Ascending aorta (tissue), 2 donors: ENCODE measurements around the gene BORCS6. TPM values are rescaled to one million over a fixed set of nuclear protein-coding genes. Genes with fewer than 3 reads are reported as not detected.

Experiments used
- DNase-seq, 2 donors: peaks; one replicate each; pipeline ENCODE4 v3.0.0-alpha.2; 2019; ENCODE audit warnings: low spot score in 2 of 2
- H3K27ac ChIP-seq, 2 donors: fragments of 200-600 bp; sonication (generic); one replicate each; pipeline ENCODE4 v1.5.1; 2016 to 2017; ENCODE audit warnings: mild to moderate bottlenecking in 1 of 2
- H3K27me3 ChIP-seq: fragments of 200-600 bp; sonication (generic); one replicate; pipeline ENCODE4 v1.5.1; 2017
- H3K36me3 ChIP-seq, 2 donors: fragments of 200-600 bp; sonication (generic); one replicate each; pipeline ENCODE4 v1.5.1; 2016
- H3K4me1 ChIP-seq, 2 donors: fragments of 200-600 bp; sonication (generic); one replicate each; pipeline ENCODE4 v1.5.1; 2016 to 2017; ENCODE audit warnings: mild to moderate bottlenecking in 1 of 2
- H3K4me3 ChIP-seq, 2 donors: fragments of 200-600 bp; sonication (generic); one replicate each; pipeline ENCODE4 v1.5.1; 2016 to 2017; ENCODE audit warnings: mild to moderate bottlenecking in 1 of 2
- H3K9me3 ChIP-seq, 2 donors: fragments of 200-600 bp; sonication (generic); one replicate each; pipeline ENCODE4 v1.5.1; 2016
- CTCF ChIP-seq, 3 experiments: fragments of 200-600 bp in 2 of 3; fragments of 450-650 bp in 1 of 3; sonication (generic) in 2 of 3; IDR thresholded peaks; one replicate each; pipeline ENCODE4 v1.5.1; 2016 to 2019; ENCODE audit warnings: antibody characterized with exemption in 3 of 3, mild to moderate bottlenecking in 1 of 3, moderate library complexity in 1 of 3
- intact Hi-C: fragments of 100-400 bp; cut with DNase I; formaldehyde crosslinking; loops from one replicate; pipeline ENCODE4 v1.15.1; 2023
- total RNA-seq: library from RNA; depleted of rRNA; stranded (reverse); fragments of >200 nt; gene quantifications from one replicate; pipeline ENCODE4 v1.1.0, GENCODE V29; 2016

The BORCS6 gene
- total RNA-seq, 1 donor from 2014 or later: 29.5 TPM

DNA sequence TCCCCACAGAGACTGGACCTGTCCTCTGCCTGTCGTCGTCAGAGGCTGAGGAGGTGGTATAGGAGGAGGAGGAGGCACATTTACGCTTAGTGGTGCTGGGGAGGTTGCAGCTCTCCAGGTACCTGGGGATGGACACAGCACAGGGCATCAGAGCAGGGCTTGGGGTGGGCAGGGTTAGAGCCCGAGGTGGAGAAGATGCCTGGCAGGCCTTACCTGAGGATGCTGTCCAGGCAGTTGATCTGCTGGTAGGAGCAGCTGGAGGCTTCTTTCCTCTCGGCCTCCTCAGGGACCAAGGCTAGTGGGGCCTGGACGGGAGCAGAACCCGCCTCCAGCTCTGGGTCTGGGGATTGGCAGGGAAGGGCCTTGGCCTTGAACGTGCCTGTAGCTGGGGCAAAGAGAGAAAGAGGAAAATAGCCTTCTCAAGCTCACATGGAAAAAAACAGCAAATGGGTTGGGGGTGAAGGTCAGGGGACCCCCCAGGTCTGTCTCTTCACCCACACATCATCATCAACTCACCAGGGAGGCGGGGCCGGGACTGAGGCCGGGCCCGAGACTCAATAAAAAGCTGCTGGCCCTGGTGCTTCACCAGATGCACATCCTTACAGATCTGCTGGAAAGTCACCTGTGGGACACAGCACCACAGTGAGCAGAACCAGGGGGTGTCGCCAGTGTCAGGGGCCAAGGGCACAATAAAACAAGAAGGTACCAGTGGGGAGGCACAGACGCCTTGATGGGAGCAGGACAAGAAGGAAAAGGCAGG lies 43.4 kb downstream of the BORCS6 start:
- Histone ChIP-seq H3K4me1 (peaks cover 8 to 28% of the 10 kb centered on the region in 2 donors), H3K9me3 (no peaks in the 10 kb centered on the region), H3K36me3 (peaks cover 93 to 94% of the 10 kb centered on the region in 2 donors), H3K27ac (peak overlapping the region; percentile 99), H3K27me3 (no peaks in the 10 kb centered on the region), H3K4me3 (no peak overlapping the region)
- peak in 1 of 2 donors; percentile 62 for DNase-seq
- no peak for TF ChIP-seq CTCF (IDR thresholded peaks at IDR 0.05)
- intact Hi-C loops: no loop called here

DNA sequence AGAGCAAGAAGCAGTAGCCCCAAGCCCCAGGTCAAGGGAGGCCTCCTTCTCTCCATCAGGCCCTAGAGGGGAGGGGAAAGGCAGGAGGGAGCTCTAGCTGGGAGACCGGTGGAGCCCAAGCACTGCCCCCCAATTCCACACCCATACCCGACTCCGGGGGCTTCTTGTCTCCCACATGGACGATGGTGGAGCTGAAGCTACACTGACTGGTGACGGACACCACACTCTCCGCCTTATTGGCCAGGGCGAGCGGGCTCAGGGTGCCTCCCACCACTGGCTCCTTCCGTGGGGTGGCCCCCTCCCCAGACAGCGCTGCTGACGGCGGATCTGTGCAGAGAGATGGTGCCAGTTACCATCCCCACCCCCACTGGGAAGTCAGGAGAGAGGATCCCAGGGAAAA lies 44.2 kb downstream of the BORCS6 start:
- no peak for TF ChIP-seq CTCF (IDR thresholded peaks at IDR 0.05)
- Histone ChIP-seq H3K36me3 (peaks cover 100% of the 10 kb centered on the region in 2 donors), H3K9me3 (no peaks in the 10 kb centered on the region), H3K4me1 (peaks cover 7 to 27% of the 10 kb centered on the region in 2 donors), H3K4me3 (no peak overlapping the region), H3K27me3 (no peaks in the 10 kb centered on the region), H3K27ac (peak overlapping the region; percentile 99)
- peak in 1 of 2 donors; percentile 60 for DNase-seq
- intact Hi-C loops: no loop called here

DNA sequence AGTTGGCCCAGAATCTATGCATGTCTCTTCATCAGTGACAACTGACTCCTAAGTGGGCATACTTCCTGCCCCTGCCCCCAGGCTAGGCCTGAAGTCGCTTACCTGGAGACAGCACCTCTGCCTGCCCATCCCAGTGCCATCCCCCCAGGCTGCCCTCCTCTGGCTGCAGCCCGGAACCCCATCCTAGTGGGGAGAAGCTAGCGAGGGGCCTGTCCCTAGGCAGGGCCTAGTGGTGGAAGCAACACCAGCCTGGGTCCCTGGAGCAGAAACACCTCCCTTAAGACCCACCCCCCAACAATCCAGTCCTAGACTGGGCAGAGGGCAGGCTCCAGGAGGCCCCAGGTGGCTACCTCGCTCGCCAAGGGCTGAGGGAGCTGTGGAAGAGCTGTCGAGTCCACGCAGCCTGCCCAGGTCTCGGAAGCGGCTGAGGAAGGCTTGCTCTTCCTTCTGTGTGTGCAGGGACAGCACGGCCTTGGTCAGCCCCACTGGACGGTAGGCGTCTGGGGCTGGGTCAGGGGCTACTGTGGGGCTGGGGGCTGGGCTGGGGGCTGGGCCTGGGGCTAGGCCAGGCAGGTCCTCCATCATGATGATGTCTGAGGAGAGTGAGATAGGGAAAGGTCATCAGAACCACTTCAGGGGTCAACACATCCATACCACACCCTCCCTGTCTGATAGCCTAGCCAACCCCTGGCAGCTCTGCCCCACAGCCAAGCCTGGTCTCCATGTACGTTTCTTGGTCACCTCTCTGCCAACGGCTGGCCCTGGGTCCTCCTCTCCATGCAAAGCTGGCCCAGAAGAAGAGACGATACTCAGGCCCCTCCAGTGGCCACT lies 45.4 kb downstream of the BORCS6 start:
- peaks cover 100% of the 10 kb centered on the region in 2 donors for H3K36me3 ChIP-seq
- no peak for TF ChIP-seq CTCF (IDR thresholded peaks at IDR 0.05)
- peak overlapping the region; percentile 13 to 29 for H3K27ac ChIP-seq
- H3K4me3 ChIP-seq: no peak overlapping the region
- no peaks in the 10 kb centered on the region for H3K27me3 ChIP-seq
- no peaks in the 10 kb centered on the region for H3K9me3 ChIP-seq
- H3K4me1 ChIP-seq: peaks cover 0 to 19% of the 10 kb centered on the region in 2 donors
- intact Hi-C loops: no loop called here
- peak in 1 of 2 donors; percentile 61 for DNase-seq

DNA sequence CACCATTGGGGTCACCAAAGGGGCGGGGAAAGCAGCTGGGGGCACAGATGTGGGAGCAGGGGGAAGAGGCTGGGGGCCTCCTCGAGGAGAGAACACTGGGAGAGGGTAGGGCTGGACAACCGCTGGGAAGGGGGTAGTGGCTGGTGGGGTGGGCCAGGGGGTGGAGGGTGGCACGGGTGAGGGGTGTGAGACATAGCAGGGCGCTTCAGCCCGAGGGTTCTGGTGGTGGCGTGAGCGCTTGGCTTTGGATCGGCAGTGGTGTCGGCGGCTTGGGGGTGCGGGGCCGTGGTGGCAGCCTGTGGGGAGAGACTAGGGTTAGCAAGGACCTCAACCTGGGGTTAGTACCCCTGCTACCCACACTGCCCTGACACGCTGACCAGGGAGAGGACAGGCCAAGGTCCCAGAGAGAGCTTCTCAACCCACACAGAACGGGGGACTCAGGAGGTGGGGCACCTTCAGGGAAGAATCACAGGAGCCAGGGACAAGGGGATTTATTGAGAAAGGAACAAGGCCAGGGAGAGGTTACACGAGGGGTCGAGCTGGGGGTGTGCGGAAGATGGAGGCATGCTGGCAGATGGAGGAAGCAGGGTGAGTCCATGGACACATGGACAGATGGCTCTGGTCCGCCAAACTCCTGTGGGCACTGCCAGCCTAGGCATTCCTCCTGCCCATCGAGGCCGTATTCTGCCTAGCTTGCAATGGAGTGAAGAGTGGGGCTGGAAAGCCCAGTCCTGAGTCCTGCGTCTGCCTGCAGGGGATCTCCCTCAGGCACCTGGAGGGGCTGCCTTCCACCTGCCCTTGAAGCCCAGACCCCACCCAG lies 46.2 kb downstream of the BORCS6 start:
- Histone ChIP-seq H3K9me3 (no peaks in the 10 kb centered on the region), H3K36me3 (peaks cover 96% of the 10 kb centered on the region in 2 donors), H3K4me1 (peaks cover 4 to 19% of the 10 kb centered on the region in 2 donors), H3K27me3 (no peaks in the 10 kb centered on the region), H3K4me3 (no peak overlapping the region), H3K27ac (peak overlapping the region; percentile 13 to 60)
- TF ChIP-seq CTCF (IDR thresholded peaks at IDR 0.05): no peak
- intact Hi-C loops: no loop called here
- peak in 1 of 2 donors; percentile 71 for DNase-seq

DNA sequence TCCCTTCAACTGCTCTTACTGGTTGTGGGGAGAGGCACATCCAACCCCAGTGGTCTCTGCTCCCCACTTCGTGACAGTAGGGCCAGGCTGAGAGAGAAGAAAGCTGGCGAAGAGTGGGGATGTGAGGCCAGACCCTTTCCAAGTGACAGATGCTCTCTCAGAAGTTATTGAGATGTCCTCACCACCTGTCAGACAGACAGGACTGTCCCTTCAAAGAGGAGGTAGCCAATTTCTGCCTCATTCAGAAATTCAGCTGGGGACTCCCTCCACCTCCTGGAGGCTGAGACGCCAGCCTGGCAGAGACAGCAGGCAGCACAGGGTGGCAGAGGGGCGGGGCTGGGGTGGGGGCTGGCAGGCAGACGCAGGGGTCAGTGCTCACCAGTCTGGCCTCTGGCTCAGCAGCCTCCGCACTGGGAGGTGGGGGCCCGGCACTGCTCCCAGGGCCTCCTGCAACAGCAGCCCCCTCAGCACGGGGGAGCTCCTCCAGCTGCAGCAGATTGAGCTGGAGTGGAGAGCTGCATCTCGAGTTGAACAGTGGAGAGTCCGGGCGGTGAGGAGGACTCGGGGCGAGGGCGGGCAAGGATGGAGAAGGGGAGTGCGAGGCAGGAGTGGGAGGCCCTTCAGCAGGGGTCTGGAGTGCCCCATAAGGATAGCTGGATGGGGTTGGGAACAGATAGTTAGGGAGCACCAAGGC lies 46.9 kb downstream of the BORCS6 start:
- H3K27ac ChIP-seq: peak overlapping the region; percentile 13 to 60

More for the DNA sequence above, 46.9 kb downstream of the BORCS6 start:
- peak in 1 of 2 donors; percentile 61 for DNase-seq
- TF ChIP-seq CTCF (IDR thresholded peaks at IDR 0.05): no peak
- intact Hi-C loops: no loop called here
- H3K36me3 ChIP-seq: peaks cover 88 to 89% of the 10 kb centered on the region in 2 donors
- H3K4me1 ChIP-seq: peaks cover 4 to 16% of the 10 kb centered on the region in 2 donors
- H3K9me3 ChIP-seq: no peaks in the 10 kb centered on the region
- H3K27me3 ChIP-seq: no peaks in the 10 kb centered on the region
- H3K4me3 ChIP-seq: no peak overlapping the region
